GM19438 (cell line): ENCODE measurements around the gene RNU1-2.
"Not testable (repeated sequence)": the region's sequence is repeated elsewhere in the genome, so short reads cannot be mapped to it uniquely, and the experiment has no call there.

ENCODE experiments used
- ATAC-seq: cut with Tn5 transposase; IDR thresholded peaks from one replicate; pipeline ENCODE4 v1.9.1; 2021; ENCODE audit warnings: low read depth; ENCODE audit not compliant: unreplicated experiment

The RNU1-2 gene

DNA sequence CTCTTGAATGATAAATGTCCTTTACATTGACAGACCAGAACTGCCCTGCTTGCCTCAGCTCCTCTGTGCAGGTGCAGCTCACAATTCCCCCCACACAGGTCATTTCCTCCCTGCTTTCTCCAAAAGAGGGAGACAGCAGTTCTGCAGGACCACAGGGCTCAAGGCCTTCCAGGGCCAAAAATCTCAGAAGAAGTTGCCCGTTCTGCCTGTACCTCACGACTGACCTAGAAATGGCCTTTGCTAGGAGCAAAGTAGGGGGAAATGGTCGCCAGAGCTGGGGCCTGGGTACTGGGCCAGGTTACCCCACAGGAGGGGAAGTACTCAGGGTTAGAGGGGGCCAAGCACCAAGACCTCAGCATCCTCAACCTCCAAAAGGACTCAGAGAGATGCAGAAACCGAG lies 11.1 kb downstream of the RNU1-2 start:
- no peak for ATAC-seq

DNA sequence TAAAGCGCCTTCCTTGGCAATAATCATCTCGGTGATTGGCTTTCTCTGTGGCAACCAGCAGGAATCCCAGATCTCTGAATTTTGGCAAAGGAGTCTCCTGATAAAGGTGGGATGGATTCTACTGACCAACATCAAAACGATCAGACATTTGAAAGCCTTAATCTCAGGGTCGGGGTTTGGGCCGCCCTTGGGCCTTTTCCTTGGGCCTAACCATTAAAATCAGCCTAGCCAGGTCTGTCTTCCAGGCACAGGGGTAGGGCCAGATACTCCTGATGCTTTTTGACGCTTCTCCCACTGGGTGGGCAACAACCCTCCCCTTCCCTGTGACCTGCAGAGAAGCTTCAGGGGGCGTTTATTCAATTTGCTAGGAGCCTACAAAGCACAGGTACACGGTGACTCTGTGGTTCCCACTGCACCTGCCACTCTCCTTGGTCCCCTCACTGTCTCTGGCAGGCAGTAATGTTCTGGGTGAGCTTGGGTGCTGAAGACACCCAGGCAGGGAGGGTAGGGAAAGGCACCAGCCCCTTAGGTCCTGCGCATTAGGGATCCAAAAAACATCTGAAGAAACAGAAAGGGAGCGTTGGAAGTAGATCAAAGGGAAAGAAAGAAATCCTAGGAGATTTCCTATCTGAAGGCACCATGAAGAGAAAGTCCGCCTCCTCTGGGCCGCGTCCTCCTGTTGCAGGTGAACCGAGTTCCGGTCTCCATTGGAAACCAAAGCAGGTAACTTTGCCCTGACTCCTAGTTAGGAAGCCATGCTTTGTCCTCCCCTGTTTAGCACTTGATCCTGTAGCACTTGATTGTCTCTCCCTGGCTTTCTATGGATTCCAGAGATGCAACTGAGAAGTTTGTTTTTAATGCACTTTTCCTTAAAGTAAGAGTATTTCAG lies 12.3 kb downstream of the RNU1-2 start:
- no peak for ATAC-seq

DNA sequence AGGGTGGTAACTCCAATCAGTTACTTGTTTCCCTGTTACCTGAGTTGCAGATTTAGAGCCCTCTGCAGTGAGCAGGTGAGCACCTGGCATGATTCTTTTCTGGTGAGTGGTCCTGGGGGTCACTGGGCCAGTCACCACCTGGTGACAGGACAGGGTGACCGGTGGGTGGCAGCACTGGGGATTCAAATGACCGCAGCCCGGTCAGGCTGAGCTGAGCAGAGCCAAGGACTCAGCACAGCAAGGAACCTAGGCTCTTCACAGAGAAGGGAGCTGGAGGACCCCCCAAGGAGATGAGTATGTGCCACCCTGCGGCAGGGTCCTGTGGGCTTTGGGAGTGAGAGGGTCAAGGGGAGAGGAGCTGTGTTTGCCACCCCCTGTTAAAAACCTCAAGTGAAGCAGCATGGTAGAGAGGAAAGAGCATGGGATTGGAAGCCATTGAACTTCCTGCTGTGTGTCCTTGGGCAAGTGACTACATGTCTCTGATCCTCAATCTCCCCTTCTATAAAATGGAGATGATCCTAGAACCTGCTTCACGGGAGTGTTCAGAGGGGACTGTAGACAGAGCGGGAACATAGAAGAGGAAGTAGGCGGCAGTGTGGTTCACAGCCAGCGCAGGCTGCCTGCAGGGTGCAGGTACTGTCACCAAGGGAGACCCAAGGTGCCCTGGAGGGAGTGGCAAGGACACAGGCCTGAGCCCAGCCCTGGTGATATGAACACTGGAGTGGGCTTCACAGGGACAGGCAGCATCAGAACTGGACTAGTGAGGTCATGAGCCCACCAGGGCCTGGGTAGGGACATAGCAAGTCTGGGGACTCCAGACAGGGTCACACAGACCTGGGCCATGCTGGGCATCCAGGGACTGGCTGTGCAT lies 16.3 kb downstream of the RNU1-2 start:
- ATAC-seq, result not testable (repeated sequence)

DNA sequence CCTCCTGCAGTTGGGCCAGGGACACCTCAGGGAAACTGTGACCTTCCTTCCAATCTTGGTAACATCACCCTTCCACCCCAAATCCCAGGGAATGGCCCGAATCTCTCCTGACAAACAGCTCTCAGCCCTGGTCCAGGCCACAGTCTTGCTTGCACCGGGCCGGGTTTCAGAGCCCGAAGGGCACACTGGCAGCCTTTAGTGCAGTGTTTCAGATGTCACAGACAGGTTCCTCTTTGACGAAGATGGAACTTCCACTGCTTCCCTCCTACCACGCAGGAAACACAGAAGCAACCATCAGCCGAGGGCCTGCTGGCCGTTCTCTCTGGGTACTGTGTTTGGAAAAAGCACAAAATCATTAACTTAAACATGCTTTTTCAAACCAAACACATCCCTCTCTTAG lies 17.0 kb downstream of the RNU1-2 start:
- ATAC-seq, result not testable (repeated sequence)

DNA sequence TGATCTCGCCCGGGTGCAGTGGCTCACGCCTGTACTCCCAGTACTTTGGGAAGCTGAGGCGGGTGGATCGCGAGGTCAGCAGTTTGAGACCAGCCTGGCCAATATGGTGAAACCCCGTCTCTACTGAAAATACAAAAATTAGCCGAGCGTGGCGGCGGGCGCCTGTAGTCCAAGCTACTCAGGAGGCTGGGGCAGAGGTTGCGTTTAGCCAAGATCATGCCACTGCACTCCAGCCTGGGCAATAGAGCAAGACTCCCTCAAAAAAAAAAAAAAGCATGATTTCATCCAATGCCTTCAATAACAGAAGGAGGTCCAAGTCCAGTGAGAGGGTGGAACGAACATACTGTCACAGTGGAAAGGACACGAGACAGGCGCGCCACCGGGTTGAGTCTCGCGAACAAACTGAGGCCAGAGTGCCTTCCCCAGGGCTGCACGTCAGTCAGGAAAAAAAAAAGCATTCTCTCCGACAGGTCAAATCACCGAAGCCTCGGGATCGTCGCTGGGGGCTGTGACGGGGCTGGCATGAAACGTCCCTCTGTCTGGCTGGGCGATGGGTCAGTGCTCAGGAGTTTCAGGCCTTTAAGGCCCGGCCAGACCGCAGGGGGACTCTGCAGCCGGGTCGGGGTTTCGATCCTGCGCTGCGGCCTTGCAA lies 17.5 kb downstream of the RNU1-2 start:
- ATAC-seq, result no peak

DNA sequence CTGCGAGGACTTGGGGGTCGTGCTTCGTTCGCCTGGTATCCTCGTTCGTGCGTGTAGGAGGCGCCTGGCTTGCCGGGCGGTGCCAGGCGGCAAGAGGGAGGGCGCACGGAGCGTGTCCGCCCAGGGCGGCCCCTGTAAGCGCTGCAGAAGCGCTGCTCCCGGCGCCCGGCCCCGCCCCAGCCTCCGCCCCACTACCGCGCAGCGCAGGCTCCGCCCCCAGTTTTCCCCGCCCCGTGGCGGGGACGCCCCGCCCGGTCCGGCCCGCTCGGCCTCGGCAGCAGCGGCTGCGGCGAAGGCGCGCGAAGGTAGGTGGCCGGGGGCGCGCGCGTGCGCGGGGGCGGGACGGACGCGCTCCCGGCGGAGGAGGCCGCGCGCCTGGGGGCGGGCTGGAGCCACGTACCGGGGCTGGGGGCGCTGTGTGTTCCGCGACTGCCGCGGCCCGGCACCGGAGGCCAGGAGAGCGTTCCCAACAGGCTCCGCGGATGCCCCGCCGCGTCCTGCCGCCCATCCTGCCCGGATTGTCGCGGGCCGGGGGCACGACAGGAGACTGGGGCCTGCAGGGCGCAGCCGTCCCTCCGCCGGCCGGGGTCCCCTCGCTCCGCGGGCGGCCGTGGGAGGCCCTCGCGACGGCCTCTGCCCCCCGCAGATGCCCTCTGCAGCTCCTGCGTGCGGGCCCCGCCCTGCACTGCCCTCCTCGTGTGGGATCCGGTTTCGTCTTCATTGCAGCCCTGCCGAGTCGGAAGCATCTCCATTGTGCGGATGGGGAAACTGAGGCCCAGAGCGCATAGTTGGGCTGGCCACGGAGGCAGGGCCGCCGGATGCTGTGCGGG lies 18.3 kb downstream of the RNU1-2 start:
- peak; percentile 81 for ATAC-seq

DNA sequence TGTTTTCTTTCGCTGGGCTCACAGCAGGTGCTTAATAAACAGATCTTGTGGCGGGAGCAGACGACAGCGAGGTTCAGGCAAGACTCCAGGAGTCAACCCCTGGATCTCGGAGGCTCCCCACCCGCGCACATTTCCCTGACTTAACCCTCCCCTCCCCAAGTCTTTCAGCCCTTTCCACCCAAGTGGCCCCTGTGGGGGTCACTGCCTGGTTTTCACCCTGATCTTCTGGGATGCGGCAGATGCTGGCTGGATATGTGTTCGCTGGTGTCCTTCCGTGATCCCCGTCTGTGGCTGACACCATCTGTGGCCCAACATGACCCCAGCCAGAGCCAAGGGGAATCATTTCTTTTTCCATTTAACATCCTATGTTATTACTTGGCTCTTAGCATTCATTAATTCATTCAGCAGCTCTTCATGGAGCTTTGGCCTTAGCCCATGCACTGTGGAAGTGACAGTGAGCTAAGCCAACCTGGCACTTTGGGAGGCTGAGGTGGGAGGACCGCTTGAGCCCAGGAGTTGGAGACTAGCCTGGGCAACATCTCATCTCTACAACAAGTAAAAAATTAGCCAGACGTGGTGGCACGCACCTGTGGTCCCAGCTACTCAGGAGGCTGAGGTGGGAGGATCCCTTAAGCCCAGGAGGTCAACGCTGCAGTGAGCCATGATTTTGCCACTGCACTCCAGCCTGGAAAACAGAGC lies 19.3 kb downstream of the RNU1-2 start:
- ATAC-seq, result not testable (repeated sequence)

DNA sequence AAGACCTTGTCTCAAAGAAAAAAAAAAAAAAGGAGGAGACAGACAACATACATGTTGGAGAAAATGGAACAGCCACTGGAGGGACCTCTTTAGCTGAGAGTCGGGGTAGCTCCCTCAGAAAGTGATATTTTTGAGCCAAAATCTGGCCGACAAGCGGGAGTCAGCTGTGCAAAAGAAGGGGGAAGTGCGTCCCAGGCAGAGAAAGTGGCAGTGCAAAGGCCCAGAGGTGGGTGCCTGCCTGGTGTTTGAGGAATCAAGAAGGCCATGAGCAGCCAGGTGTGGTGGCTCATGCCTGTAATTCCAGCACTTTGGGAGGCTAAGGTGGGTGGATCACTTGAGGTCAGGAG lies 19.8 kb downstream of the RNU1-2 start:
- ATAC-seq, result no peak

DNA sequence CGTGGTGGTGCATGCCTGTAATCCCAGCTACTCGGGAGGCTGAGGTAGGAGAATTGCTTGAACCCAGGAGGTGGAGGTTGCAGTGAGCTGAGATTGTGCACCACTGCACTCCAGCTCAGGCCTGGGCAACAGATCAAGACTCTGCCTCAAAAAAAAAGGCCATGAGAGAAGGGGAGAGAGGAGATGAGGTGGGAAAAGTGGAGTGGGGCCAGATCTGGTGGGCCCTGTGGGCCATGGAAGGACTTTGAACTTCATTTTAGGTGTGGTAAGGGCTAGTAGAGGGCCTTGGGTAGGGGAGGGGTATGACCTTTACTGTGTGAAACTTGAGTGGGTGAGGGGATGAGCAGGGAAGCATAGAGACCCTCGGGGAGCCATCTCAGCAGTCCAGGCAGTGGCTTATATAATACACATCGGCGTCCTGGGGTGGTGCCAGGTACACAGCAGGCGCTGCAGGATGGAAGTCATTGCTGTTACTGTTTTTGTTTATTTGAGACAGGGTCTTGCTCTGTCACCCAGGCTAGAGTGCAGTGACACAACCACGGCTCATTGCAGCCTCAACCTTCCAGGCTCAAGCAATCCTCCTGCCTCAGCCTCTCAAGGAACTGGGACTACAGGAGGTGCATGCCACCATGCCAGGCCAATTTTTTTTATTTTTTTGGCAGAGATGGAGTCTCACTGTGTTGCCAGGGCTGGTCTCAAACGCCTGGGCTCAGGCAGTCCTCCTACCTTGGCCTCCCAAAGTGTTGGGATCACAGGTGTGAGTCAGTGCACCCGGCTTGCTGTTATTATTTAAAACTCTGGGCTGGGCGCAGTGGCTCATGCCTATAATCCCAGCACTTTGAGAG lies 20.5 kb downstream of the RNU1-2 start:
- not testable (repeated sequence) for ATAC-seq

DNA sequence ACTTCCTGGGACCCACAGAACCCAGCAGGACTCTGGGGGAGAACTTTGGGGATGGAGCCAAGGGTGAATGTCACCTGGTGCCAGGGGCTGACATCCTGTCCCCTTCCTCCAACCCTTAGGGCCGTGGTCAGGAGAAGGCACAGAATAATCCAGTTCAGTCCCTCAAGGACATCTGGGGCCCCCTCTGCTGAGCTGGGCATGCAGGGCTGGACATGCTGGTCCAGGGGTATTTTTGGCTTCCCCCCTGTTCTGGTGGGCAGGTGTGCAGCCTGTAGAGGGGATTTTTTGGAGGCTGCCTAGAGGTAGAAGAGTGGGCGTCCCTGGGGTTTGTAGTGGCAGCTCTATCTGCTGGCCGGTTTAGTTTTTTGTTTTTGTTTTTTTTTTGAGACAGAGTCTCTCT lies 22.6 kb downstream of the RNU1-2 start:
- ATAC-seq, result no peak

DNA sequence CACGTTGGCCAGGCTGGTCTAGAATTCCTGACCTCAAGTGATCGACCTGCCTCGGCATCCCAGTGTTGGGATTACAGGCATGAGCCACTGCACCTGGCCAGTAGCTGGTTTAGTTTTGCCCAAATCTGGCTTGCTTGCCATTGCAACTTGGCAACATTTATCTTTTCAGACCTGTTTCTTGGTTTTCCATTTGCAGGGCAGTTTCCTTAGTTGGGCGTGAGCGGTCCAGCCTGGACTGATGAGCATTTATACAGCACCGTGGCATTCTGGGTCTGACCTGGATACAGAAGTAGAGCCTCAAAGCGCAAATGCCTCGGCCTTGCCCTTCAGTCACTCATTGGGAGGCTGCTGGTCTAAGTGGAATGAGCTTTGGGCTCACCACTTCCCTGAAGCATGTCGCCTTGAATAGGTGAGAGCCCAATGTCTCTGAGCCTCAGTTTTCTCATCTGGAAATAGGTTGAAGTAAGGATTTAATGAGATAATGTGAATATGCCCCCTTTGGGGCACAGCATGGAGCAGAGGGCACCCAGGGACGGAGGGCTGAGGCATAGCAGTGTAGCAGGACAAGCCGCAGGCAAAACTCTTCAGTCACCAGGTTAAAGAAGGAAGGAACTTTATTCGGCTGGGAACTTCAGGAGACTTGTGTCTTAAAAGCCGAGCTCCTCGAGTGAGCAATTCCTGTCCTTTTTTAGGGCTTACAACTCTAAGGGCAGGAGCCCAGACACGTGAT lies 23.3 kb downstream of the RNU1-2 start:
- ATAC-seq, result not testable (repeated sequence)

DNA sequence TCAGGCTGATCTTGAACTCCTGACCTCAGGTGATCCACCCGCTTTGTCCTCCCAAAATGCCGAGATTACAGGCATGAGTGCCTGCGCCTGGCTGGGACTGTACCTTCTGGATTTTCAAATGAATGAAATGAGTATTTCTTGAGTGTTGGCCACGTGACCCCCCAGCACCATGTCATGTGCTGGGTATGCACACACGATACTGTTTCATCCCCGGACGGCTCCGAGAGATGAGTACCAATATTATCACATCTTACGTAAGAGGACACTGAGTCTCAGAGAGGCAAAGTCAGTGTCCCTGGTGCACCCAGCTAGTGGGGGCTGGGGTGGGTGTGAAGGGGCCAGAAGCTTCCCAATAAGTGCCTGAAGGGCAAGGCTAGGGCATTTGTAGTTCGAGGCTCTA lies 25.2 kb downstream of the RNU1-2 start:
- ATAC-seq, result no peak

DNA sequence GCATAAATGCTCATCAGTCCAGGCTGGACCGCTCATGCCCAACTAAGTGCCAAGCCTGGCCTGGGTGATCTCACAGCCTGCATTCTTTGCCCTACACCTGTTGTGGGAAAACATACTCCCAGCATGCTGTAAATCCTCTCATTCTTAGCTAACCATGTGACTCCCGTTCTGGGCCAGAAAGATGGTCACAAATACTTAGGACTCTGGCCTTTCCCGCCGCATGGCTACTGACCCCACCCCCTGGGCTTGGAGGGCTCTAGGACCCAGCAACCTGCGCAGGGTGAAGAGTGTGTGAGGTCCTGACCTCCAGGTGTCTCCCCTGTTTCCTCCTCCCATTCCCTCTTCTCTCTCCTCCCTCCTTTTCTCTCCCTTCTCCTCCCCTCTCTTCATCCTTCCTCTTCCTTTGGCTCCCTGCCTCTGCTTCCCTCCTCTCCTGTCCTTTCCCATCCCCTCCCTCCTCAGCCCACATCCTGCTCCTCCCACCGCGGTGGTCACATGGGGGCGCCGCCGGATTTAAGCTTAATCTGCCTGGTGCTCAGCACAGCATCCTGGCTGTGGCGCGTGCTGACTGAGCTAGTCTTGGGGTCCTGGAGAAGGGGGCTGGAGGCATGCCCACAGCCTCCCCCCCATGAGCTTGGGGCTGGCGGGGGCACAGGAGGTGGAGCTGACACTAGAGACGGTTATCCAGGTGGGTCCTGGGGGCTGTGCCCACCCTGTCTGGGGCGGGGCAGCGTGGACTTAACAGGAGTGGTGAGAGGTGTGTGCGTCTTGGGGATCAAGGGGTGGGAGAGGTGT lies 25.8 kb downstream of the RNU1-2 start, which contains the start of gene CROCC:
CROCC (plus strand) TSS at position 541 of the 795 bp plus-strand sequence; CDS start at position 629, 88 bp downstream.
- ATAC-seq, result no peak

DNA sequence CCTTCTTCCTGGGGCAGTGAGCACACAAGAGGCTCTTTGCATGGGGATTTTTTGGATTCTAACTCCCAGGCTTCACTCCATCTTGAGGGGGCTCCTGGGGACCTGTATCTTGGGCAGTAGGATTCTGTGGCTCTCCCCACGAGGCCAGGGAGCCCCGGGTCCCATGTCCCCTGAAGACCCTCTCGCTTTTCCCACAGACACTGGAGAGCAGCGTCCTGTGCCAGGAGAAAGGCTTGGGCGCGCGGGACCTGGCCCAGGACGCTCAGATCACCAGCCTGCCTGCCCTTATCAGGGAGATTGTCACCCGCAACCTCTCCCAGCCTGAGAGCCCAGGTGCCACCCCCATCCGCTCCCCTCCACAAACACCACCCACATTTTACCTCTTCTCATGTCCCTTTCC lies 26.7 kb downstream of the RNU1-2 start:
- ATAC-seq, result no peak

DNA sequence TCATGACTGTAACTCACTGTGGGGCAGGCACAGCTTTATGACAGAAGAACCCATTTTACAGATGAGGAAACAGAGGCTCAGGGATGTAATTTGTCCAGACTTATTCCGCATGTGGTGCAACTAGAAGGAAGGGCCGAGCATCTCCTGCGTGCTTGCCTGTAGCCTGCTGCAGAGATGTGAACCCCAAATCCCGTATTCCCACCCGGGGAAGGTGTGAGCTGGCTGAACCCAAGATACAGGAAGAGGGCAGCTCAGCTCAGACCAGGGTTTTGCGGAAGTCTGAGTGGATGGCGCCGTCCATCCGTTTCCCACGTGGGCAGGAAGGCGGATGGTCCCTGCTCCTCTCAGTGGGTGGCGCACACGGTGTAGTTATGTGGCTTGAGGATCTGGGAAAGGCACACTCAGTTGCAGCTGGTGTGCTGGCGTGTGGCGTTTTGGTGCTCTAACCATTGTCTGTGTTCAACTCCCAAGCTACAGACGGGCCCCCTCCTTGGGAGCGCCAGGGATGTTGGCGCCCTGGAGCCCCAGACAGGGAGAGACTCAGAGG lies 27.2 kb downstream of the RNU1-2 start:
- ATAC-seq, result no peak

DNA sequence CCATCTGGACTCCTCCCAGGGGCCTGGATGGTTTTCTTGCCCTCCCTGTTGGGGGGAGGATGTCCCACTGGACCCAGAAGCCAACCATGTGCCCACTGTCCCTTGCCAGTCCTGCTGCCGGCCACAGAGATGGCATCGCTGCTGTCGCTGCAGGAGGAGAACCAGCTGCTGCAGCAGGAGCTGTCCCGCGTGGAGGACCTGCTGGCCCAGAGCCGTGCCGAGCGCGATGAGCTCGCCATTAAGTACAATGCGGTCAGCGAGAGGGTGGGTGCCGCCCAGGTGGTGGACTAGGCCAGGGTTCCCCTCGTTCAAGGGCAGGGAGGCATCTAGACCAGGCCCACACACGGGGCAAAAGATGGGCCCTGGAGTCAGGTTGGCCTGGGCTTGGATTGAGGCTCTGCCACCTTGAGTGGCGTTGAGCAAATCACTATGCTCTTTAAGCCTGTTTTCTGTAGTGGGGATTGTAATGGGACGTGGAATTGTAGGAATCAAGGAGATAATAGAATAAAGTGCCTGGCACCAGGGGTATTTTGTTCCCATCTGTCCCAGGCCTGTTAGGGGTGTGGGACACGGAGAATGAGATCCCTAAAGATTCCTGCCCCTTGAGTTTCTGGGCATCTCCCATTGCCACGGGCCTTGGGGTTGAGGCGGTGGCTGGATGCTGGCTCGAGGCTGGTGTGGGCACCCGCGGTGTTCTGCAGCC lies 28.6 kb downstream of the RNU1-2 start:
- ATAC-seq, result no peak
